Smooth muscle cell (in vitro differentiated cells): ENCODE data around the gene MYOZ3. TPM values are rescaled to one million over a fixed set of nuclear protein-coding genes. Genes with fewer than 3 reads are reported as not detected.

ENCODE experiments used
- polyA plus RNA-seq: library from polyadenylated mRNA; unstranded; fragments of >200 nt; fragmentation: Nextera tagmentation; extraction: Ambion mirVana; gene quantifications from 2 replicates; pipeline ENCODE4 v1.2.1, GENCODE V29; 2016
- total RNA-seq: library from RNA; depleted of rRNA; stranded (reverse); fragments of >200 nt; gene quantifications from 2 replicates; pipeline ENCODE4 v1.2.3, GENCODE V29; 2014

The MYOZ3 gene
- total and polyA plus RNA-seq, 2 experiments from 2014 or later, result 6.4 to 7.9 TPM

Other genes starting within 250 kb of the MYOZ3 start
- gene CD74, start 248.3 kb upstream of the MYOZ3 start, total RNA-seq, result 0.90 and 2.7 TPM in 2 replicates
- gene CD74, start 248.3 kb upstream of the MYOZ3 start, polyA plus RNA-seq, result 3.9 and 9.3 TPM in 2 replicates
- 2,252 and 2,349 TPM in 2 replicates for gene RPS14, start 211.5 kb upstream of the MYOZ3 start, total RNA-seq
- gene RPS14, start 211.5 kb upstream of the MYOZ3 start, polyA plus RNA-seq, result 1,004 and 1,045 TPM in 2 replicates
- gene NDST1, start 153.1 kb upstream of the MYOZ3 start, total RNA-seq, result 53.0 and 64.6 TPM in 2 replicates
- gene NDST1, start 153.1 kb upstream of the MYOZ3 start, polyA plus RNA-seq, result 32.4 and 42.1 TPM in 2 replicates
- gene SYNPO, start 20.6 kb upstream of the MYOZ3 start, total RNA-seq, result 30.5 and 46.4 TPM in 2 replicates
- gene SYNPO, start 20.6 kb upstream of the MYOZ3 start, polyA plus RNA-seq, result 34.2 and 36.9 TPM in 2 replicates
- gene RBM22, start 39.8 kb downstream of the MYOZ3 start, total RNA-seq, result 64.0 and 66.6 TPM in 2 replicates
- gene RBM22, start 39.8 kb downstream of the MYOZ3 start, polyA plus RNA-seq, result 48.6 and 62.9 TPM in 2 replicates
- gene DCTN4, start 97.8 kb downstream of the MYOZ3 start, total RNA-seq, result 77.7 and 87.6 TPM in 2 replicates
- gene DCTN4, start 97.8 kb downstream of the MYOZ3 start, polyA plus RNA-seq, result 35.2 and 38.7 TPM in 2 replicates
- 178 and 190 TPM in 2 replicates for gene SMIM3, start 117.5 kb downstream of the MYOZ3 start, total RNA-seq
- gene SMIM3, start 117.5 kb downstream of the MYOZ3 start, polyA plus RNA-seq, result 218 and 261 TPM in 2 replicates
- gene IRGM, start 185.3 kb downstream of the MYOZ3 start, total RNA-seq, result 0.13 TPM in 1 of 2 replicates, not detected in the other
- 0.67 TPM in 1 of 2 replicates, not detected in the other for gene IRGM, start 185.3 kb downstream of the MYOZ3 start, polyA plus RNA-seq
- gene ZNF300, start 243.7 kb downstream of the MYOZ3 start, total RNA-seq, result 4.9 and 6.1 TPM in 2 replicates
- 1.2 and 2.4 TPM in 2 replicates for gene ZNF300, start 243.7 kb downstream of the MYOZ3 start, polyA plus RNA-seq